Measurements from ENCODE around the gene FSTL4. TPM values are rescaled to one million over a fixed set of nuclear protein-coding genes. Genes with fewer than 3 reads are reported as not detected.

Gene FSTL4
- polyA plus RNA-seq, 6 donors from 2014 or later: 0.22 to 0.78 (median 0.48) TPM; not detected in 1

DNA sequence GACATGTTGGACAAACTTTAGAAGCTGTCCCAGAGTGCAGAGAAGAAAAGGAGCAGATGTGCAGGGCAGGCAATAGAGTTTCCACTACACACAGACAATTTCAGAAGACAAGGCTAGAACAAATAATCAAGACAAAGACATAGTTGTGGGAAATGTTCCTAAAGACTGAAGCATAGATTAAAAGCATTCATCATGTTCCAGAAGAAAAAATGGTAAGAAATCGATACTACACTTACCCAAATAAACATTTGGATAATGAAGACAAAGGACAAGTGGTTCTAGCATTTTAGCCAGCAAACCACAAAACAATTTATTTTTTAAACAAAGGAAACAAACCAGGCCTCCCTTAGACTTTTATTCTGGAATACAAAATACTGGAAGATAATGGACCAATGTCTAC is 97.9 kb downstream of the FSTL4 start:
- Mint-ChIP-seq H3K4me1 (no peaks in the 10 kb centered on the region), H3K27me3 (peaks cover 9 to 41% (median 41%) of the 10 kb centered on the region in 3 donors), H3K4me3 (no peak overlapping the region), H3K27ac (no peak overlapping the region), H3K36me3 (peaks cover 0 to 4% of the 10 kb centered on the region in 2 donors), H3K9me3 (no peaks in the 10 kb centered on the region)
- ATAC-seq (ENCODE audit: low read depth in 2 of 2) (no peak), DNase-seq (no peak)

DNA sequence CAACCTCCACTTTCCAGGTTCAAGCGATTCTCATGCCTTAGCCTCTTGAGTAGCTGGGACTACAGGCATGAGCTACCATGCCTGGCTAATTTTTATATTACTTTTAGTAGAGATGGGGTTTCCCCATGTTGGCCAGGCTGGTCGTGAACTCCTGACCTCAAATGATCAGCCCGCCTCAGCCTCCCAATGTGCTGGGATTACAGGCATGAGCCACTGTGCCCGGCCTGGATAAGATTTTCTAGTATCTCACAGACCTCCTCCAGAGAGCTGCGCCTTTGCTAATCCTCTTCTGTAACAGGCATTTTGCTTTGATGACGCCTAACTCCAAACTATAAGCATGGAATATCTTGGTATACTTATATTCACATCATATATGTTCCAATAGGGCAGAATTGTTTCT is 99.4 kb downstream of the FSTL4 start:
- Mint-ChIP-seq H3K36me3 (peaks cover 0 to 4% of the 10 kb centered on the region in 2 donors), H3K27me3 (peaks cover 9 to 38% (median 37%) of the 10 kb centered on the region in 3 donors), H3K9me3 (no peaks in the 10 kb centered on the region), H3K4me3 (no peak overlapping the region), H3K4me1 (no peaks in the 10 kb centered on the region), H3K27ac (no peak overlapping the region)
- no peak for DNase-seq
- no peak for ATAC-seq (ENCODE audit: low read depth in 2 of 2)

GRCh38 chr5:133511653-133512235 is 100.6 kb downstream of the FSTL4 start:
- Mint-ChIP-seq H3K4me1 (no peaks in the 10 kb centered on the region), H3K27ac (no peak overlapping the region), H3K9me3 (no peaks in the 10 kb centered on the region), H3K4me3 (no peak overlapping the region), H3K36me3 (peaks cover 0 to 4% of the 10 kb centered on the region in 2 donors), H3K27me3 (peaks cover 9 to 38% (median 32%) of the 10 kb centered on the region in 3 donors)
- ATAC-seq (ENCODE audit: low read depth in 2 of 2) (no peak), DNase-seq (no peak)

DNA sequence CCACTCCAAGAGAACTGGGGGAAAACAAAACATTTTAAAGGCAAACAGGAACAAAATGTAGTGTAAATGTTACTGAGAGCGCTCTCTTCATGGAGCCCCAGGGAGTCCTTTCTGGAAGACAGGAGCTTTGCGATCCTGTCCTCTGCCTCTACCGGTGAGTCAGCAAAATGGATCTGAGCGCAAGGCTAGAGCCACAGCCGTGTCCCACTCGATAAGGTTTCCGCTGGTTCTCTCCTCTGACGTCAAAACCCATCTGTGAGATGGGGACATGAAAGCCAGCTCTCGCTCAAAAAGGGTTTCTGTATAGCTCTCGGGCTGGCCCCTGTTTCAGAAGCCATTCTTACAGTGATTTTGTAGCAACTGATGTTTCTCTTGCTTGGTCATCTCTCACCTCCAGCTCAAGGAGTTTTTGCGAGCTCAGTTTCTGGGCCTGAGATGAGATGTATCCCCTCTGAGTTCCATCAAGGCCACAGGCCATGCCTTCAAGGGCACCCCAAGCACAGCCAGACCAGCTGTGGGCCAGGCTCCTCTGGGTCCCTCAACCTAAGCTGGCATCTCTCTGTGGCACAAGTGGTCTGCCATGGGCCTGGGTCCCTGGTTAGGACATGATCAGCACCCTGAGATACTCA is 101.6 kb downstream of the FSTL4 start:
- H3K9me3 Mint-ChIP-seq: no peaks in the 10 kb centered on the region
- H3K4me3 Mint-ChIP-seq: no peak overlapping the region
- H3K27ac Mint-ChIP-seq: peak overlapping the region in 1 of 6 donors; percentile 36
- DNase-seq (no peak), ATAC-seq (ENCODE audit: low read depth in 2 of 2) (no peak)
- H3K4me1 Mint-ChIP-seq: no peaks in the 10 kb centered on the region
- peaks cover 0 to 4% of the 10 kb centered on the region in 2 donors for H3K36me3 Mint-ChIP-seq
- peaks cover 9 to 38% (median 37%) of the 10 kb centered on the region in 3 donors for H3K27me3 Mint-ChIP-seq

GRCh38 chr5:133509742-133510079 is 102.6 kb downstream of the FSTL4 start:
- no peak overlapping the region for H3K4me3 Mint-ChIP-seq
- no peak overlapping the region for H3K27ac Mint-ChIP-seq
- peaks cover 10 to 42% (median 40%) of the 10 kb centered on the region in 3 donors for H3K27me3 Mint-ChIP-seq
- DNase-seq (no peak), ATAC-seq (ENCODE audit: low read depth in 2 of 2) (no peak)
- peaks cover 0 to 4% of the 10 kb centered on the region in 2 donors for H3K36me3 Mint-ChIP-seq
- H3K9me3 Mint-ChIP-seq: no peaks in the 10 kb centered on the region
- H3K4me1 Mint-ChIP-seq: no peaks in the 10 kb centered on the region

DNA sequence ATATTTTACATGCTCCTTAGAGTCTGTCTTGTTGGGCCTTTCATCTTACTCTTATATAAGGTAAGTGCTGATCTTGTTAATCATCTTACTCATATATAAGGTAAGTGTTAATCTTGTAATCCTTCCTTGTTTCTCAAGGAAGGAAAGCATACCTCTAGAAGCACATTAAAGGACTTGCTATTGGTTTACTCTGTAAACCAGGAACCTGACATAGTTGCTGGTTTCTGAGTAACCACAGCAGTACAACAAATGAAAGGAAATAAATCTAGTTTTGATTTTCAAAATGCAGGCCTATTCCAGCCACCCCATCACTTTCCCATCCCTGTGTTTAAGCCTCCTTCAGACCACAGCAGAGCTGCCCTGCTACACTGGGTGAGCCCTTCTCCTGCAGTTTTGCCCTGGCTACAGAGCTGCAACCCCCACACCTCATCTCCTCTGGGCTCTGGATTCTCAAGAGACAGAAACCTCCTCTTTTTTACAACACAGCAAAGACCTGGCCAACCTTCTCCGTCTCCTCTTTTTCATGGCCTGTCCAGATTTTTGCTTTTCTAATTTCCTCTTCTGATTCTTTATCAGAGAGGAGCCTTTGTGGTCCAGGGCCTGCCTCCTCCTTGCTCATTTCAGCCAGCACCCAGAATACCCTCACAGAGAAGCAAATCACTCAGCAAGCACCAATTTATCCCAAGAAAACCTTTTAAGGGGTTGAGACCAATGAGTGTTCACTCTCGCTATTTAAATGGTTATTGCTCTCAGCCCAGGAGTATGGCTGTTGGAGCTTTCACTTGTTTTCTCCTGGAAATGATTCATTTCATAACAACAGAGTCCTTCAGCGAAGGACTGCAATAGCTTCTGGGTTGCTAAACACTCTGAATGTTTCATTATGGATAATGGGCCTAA is 103.2 kb downstream of the FSTL4 start:
- Mint-ChIP-seq H3K36me3 (peaks cover 0 to 4% of the 10 kb centered on the region in 2 donors), H3K27me3 (peaks cover 16 to 43% (median 42%) of the 10 kb centered on the region in 3 donors), H3K27ac (peak overlapping the region in 2 of 6 donors; percentile 25 to 39), H3K4me3 (no peak overlapping the region), H3K4me1 (no peaks in the 10 kb centered on the region), H3K9me3 (no peaks in the 10 kb centered on the region)
- DNase-seq (no peak), ATAC-seq (ENCODE audit: low read depth in 2 of 2) (no peak)

GRCh38 chr5:133508331-133508730 is 104.0 kb downstream of the FSTL4 start:
- H3K27ac Mint-ChIP-seq: no peak overlapping the region
- no peak for DNase-seq
- ATAC-seq (ENCODE audit: low read depth in 2 of 2): no peak
- H3K4me1 Mint-ChIP-seq: no peaks in the 10 kb centered on the region
- H3K27me3 Mint-ChIP-seq: peaks cover 18 to 47% (median 43%) of the 10 kb centered on the region in 3 donors
- H3K36me3 Mint-ChIP-seq: peaks cover 0 to 4% of the 10 kb centered on the region in 2 donors
- H3K4me3 Mint-ChIP-seq: no peak overlapping the region
- no peaks in the 10 kb centered on the region for H3K9me3 Mint-ChIP-seq

DNA sequence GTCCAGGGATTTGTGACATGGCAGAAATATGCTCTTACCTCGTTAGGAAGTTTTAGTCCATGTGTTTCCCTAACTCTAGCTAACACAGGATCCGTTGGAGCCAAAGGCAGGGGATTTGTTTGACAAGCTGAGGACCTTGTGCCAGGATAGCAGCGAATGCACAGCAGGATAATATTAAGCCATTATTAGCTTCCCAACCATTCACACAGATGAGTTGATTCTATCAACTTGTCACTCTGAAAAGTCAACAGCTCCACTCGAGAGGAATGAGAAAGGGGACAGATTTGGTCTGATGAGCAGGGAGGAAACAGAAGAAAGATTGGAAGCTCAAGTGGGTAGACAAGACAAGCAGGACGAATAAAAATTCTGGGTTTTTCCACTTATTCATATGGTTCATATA is 106.2 kb downstream of the FSTL4 start:
- no peak overlapping the region for H3K27ac Mint-ChIP-seq

GRCh38 chr5:133503511-133503910 is 108.8 kb downstream of the FSTL4 start:
- H3K4me3 Mint-ChIP-seq: no peak overlapping the region
- DNase-seq (no peak), ATAC-seq (ENCODE audit: low read depth in 2 of 2) (no peak)
- no peaks in the 10 kb centered on the region for H3K36me3 Mint-ChIP-seq
- H3K4me1 Mint-ChIP-seq: no peaks in the 10 kb centered on the region
- no peak overlapping the region for H3K27ac Mint-ChIP-seq
- peaks cover 9 to 56% (median 52%) of the 10 kb centered on the region in 3 donors for H3K27me3 Mint-ChIP-seq
- no peaks in the 10 kb centered on the region for H3K9me3 Mint-ChIP-seq

More for the DNA sequence above, 106.2 kb downstream of the FSTL4 start:
- peaks cover 9 to 42% (median 40%) of the 10 kb centered on the region in 3 donors for H3K27me3 Mint-ChIP-seq
- DNase-seq: no peak
- H3K9me3 Mint-ChIP-seq: no peaks in the 10 kb centered on the region
- no peak for ATAC-seq (ENCODE audit: low read depth in 2 of 2)
- H3K4me3 Mint-ChIP-seq: no peak overlapping the region
- H3K4me1 Mint-ChIP-seq: no peaks in the 10 kb centered on the region
- H3K36me3 Mint-ChIP-seq: peaks cover 0 to under 1% of the 10 kb centered on the region in 2 donors

DNA sequence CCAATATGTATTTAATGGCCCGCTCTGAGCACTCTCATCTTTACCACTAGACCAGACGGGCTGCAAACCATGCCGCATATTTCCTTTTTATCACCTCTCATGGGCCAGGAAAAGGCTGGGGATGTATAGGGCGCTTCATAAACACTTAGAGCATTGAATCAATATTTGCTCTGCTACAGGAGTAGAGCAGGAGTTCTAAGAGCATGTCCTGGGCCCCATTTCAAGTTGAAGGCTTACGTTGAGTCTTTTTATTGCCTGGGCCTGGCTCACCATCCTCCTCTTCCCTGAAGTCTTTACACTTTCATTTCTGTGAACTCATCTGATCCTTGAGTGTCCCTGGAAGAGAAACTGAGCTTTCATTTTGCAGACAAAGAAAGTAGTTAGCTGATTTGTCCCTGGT is 112.4 kb downstream of the FSTL4 start:
- ATAC-seq (ENCODE audit: low read depth in 2 of 2) (no peak), DNase-seq (no peak)
- H3K9me3 Mint-ChIP-seq: no peaks in the 10 kb centered on the region
- H3K27ac Mint-ChIP-seq: peak overlapping the region in 1 of 6 donors; percentile 68
- H3K4me3 Mint-ChIP-seq: no peak overlapping the region
- peaks cover 9 to 78% (median 61%) of the 10 kb centered on the region in 3 donors for H3K27me3 Mint-ChIP-seq
- H3K36me3 Mint-ChIP-seq: no peaks in the 10 kb centered on the region
- no peaks in the 10 kb centered on the region for H3K4me1 Mint-ChIP-seq

DNA sequence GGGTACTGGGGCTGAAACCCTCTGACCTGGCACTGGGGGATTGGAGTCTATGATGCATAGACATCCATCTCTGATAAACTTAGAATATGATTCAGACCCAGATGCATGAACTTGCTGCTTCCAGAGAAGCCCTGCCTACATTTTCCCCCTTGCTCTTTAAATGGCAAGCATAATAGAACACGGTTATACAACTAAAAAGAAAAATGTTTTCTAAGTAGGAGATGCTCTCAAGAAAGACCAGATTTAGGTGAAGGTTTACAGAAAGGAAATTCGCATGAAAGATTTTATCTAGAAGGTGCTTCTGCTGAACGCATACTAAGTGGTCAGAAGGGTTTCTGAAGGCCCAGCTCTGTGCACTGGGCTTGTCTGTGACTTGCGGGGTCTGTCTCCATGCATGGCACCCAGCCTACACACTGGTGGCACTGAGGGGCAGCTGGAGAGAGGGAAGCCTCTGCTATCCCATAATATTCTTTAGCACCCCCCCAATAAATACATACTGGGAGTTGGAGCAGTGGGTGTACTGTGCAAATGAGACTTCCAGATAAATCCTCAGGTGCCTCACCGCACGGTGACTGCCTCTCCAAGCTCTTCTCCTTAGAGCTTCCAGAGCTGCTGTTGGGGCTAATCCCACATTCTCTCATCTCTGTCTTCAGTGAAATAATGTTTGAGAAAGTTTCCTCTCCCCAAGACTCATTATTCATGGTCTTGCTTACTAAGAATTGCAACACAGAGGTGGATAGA is 114.6 kb downstream of the FSTL4 start:
- H3K27ac Mint-ChIP-seq: no peak overlapping the region
- peaks cover 0 to 6% (median 0%) of the 10 kb centered on the region in 7 donors for H3K9me3 Mint-ChIP-seq
- no peaks in the 10 kb centered on the region for H3K36me3 Mint-ChIP-seq
- peaks cover 0 to 63% (median 50%) of the 10 kb centered on the region in 3 donors for H3K27me3 Mint-ChIP-seq
- DNase-seq (no peak), ATAC-seq (ENCODE audit: low read depth in 2 of 2) (no peak)
- no peaks in the 10 kb centered on the region for H3K4me1 Mint-ChIP-seq
- H3K4me3 Mint-ChIP-seq: no peak overlapping the region

GRCh38 chr5:133496631-133497030 is 115.7 kb downstream of the FSTL4 start:
- peaks cover 0 to 6% (median 0%) of the 10 kb centered on the region in 7 donors for H3K9me3 Mint-ChIP-seq
- H3K27ac Mint-ChIP-seq: peak overlapping the region in 2 of 6 donors; percentile 38 to 78
- DNase-seq (no peak), ATAC-seq (ENCODE audit: low read depth in 2 of 2) (no peak)
- H3K27me3 Mint-ChIP-seq: peaks cover 0 to 52% (median 38%) of the 10 kb centered on the region in 3 donors
- no peaks in the 10 kb centered on the region for H3K4me1 Mint-ChIP-seq
- H3K4me3 Mint-ChIP-seq: no peak overlapping the region
- no peaks in the 10 kb centered on the region for H3K36me3 Mint-ChIP-seq

DNA sequence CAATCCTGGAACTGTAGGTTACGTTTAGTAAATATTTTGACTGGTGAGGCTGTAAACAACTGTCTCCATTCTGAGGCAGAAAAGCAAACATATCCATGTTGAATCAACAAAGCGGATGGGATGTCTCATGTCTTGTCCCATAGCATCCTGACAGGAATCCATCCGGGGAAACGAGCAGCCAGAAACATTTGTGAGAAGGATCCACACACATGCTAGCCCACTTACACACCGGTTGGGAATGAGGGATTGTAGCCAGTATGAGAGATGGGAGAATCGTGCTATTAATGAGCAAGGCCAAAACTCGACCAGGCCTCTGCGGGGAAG is 117.5 kb downstream of the FSTL4 start:
- peaks cover 0 to 10% (median 3%) of the 10 kb centered on the region in 7 donors for H3K9me3 Mint-ChIP-seq
- no peaks in the 10 kb centered on the region for H3K36me3 Mint-ChIP-seq
- DNase-seq (no peak), ATAC-seq (ENCODE audit: low read depth in 2 of 2) (no peak)
- peaks cover 0 to 38% (median 36%) of the 10 kb centered on the region in 3 donors for H3K27me3 Mint-ChIP-seq
- H3K4me3 Mint-ChIP-seq: peak overlapping the region in 1 of 8 donors; percentile 4
- H3K4me1 Mint-ChIP-seq: no peaks in the 10 kb centered on the region
- no peak overlapping the region for H3K27ac Mint-ChIP-seq

Measured in naive B cell (primary cell).